Chondrocyte (in vitro differentiated cells): Measurements from ENCODE around the gene PTH. TPM values are rescaled to one million over a fixed set of nuclear protein-coding genes. Genes with fewer than 3 reads are reported as not detected.

Source experiments
- DNase-seq: peaks from one replicate; pipeline ENCODE4 v3.0.0; 2021; ENCODE audit warnings: mixed read lengths, low spot score
- H3K27ac Mint-ChIP-seq: one replicate; pipeline ENCODE4 v1.8.0; 2021; ENCODE audit warnings: mild to moderate bottlenecking, moderate library complexity, mixed read lengths; ENCODE audit not compliant: unreplicated experiment
- H3K27me3 Mint-ChIP-seq: 2 replicates; pipeline ENCODE4 v1.8.0; 2021; ENCODE audit warnings: low read depth, mixed read lengths
- H3K36me3 Mint-ChIP-seq: 2 replicates; pipeline ENCODE4 v1.8.0; 2021; ENCODE audit warnings: low read depth, mixed read lengths
- H3K4me1 Mint-ChIP-seq: 2 replicates; pipeline ENCODE4 v1.8.0; 2021; ENCODE audit warnings: low read depth, mild to moderate bottlenecking, mixed read lengths
- H3K4me3 Mint-ChIP-seq: one replicate; pipeline ENCODE4 v1.8.0; 2021; ENCODE audit warnings: mild to moderate bottlenecking, moderate library complexity, mixed read lengths; ENCODE audit not compliant: unreplicated experiment
- H3K9me3 Mint-ChIP-seq: 2 replicates; pipeline ENCODE4 v1.8.0; 2021; ENCODE audit warnings: low read depth, mixed read lengths
- long read RNA-seq: library from polyadenylated mRNA; stranded (forward); transcript quantifications from one replicate; pipeline ENCODE4 v2.0.0, GENCODE V29; 2021
- total RNA-seq: library from RNA; stranded (reverse); gene quantifications from 3 replicates; pipeline ENCODE4 v1.2.1, GENCODE V29; 2021
- TF ChIP-seq, protein P1 (sequence below): fragments of 200-600 bp; sonication (generic); IDR thresholded peaks from 2 replicates; pipeline ENCODE4 v1.5.0; 2021; ENCODE audit warnings: antibody characterized with exemption, mild to moderate bottlenecking, moderate library complexity

Gene PTH
- not detected in 3 replicates for total RNA-seq
- long read RNA-seq: 0 reads

DNA sequence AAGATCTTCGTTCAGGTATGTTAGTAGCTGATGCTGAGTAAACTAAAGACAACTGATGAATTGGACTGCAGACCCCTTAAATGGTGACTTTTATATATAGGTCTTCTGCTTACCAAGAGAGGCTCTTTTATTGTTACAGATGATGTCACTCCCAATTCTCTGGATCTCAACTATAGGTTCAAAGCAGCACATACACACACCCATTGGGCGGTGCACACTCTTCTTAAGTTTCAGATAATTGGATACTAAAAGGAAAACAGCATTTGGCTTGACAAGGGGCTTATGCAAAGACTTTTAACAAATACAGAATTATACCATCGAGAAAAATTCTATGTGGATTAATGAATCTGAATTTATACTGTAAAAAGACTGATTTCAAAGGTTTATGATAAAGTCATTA, at the start of gene PTH:
Gene PTH, minus strand, starts transcription at position 69 of the 400 bp plus-strand sequence. CDS start 3,142 bp downstream, outside the sequence.
- DNase-seq: no peak
- TF ChIP-seq, protein P1, sequence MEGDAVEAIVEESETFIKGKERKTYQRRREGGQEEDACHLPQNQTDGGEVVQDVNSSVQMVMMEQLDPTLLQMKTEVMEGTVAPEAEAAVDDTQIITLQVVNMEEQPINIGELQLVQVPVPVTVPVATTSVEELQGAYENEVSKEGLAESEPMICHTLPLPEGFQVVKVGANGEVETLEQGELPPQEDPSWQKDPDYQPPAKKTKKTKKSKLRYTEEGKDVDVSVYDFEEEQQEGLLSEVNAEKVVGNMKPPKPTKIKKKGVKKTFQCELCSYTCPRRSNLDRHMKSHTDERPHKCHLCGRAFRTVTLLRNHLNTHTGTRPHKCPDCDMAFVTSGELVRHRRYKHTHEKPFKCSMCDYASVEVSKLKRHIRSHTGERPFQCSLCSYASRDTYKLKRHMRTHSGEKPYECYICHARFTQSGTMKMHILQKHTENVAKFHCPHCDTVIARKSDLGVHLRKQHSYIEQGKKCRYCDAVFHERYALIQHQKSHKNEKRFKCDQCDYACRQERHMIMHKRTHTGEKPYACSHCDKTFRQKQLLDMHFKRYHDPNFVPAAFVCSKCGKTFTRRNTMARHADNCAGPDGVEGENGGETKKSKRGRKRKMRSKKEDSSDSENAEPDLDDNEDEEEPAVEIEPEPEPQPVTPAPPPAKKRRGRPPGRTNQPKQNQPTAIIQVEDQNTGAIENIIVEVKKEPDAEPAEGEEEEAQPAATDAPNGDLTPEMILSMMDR: no peak
- Mint-ChIP-seq H3K4me1 (no peaks in the 10 kb centered on the region), H3K27ac (no peak within 1 kb of the TSS), H3K9me3 (no peaks in the 10 kb centered on the region), H3K4me3 (no peak within 1 kb of the TSS), H3K27me3 (peaks cover 45% of the 10 kb centered on the region), H3K36me3 (no peaks in the 10 kb centered on the region)

DNA sequence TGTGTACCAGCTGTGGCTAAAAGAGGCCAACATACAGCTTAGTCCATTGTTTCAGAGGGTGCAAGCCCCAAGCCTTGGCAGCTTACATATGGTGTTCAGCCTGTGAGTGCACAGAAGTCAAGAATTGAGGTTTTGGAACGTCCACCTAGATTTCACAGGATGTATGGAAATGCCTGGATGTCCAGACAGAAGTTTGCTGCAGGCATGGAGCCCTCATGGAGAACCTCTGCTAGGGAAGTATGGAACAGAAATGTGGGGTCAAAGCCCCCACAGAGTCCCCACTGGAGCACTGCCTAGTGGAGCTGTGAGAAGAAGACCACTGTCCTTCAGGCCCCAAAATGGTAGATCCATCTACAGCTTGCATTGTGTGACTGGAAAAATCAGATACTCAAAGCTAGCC, 42.2 kb upstream of the PTH start:
- TF ChIP-seq, protein P1: no peak
- Mint-ChIP-seq H3K4me3 (no peak overlapping the region), H3K36me3 (peaks cover 2% of the 10 kb centered on the region), H3K9me3 (peaks cover 21% of the 10 kb centered on the region), H3K27me3 (peaks cover 8% of the 10 kb centered on the region), H3K4me1 (no peaks in the 10 kb centered on the region), H3K27ac (no peak overlapping the region)
- DNase-seq: no peak

GRCh38 chr11:13535819-13536218, 40.0 kb upstream of the PTH start:
- TF ChIP-seq, protein P1: peak; percentile 36
- H3K9me3 Mint-ChIP-seq: peaks cover 30% of the 10 kb centered on the region
- peaks cover 5% of the 10 kb centered on the region for H3K27me3 Mint-ChIP-seq
- no peak overlapping the region for H3K27ac Mint-ChIP-seq
- no peak overlapping the region for H3K4me3 Mint-ChIP-seq
- no peak for DNase-seq
- peaks cover 2% of the 10 kb centered on the region for H3K36me3 Mint-ChIP-seq
- no peaks in the 10 kb centered on the region for H3K4me1 Mint-ChIP-seq

DNA sequence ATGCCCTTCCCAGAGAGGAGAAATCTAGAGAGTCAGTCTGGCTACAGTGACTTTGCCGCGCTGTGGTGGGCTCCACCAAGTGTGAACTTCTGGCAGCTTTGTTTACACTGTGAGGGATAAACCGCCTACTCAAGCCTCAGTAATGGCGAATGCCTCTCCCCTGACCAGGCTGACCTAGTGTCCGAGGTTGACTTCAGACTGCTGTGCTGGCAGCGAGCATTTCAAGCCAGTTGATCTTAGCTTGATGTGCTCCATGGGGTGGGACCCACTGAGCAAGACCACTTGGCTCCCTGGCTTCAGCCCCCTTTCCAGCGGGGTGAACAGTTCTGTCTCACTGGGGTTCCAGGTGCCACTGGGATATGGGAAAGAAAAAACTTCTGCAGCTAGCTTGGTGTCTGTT, 38.6 kb upstream of the PTH start:
- peaks cover 8% of the 10 kb centered on the region for H3K27me3 Mint-ChIP-seq
- no peaks in the 10 kb centered on the region for H3K4me1 Mint-ChIP-seq
- no peak overlapping the region for H3K4me3 Mint-ChIP-seq
- TF ChIP-seq, protein P1: no peak
- no peak for DNase-seq
- H3K9me3 Mint-ChIP-seq: peaks cover 30% of the 10 kb centered on the region
- no peak overlapping the region for H3K27ac Mint-ChIP-seq
- H3K36me3 Mint-ChIP-seq: peaks cover 2% of the 10 kb centered on the region

GRCh38 chr11:13525257-13525656, 29.5 kb upstream of the PTH start:
- H3K4me1 Mint-ChIP-seq: no peaks in the 10 kb centered on the region
- DNase-seq: no peak
- TF ChIP-seq, protein P1: no peak
- H3K27ac Mint-ChIP-seq: no peak overlapping the region
- no peaks in the 10 kb centered on the region for H3K9me3 Mint-ChIP-seq
- H3K36me3 Mint-ChIP-seq: no peaks in the 10 kb centered on the region
- H3K27me3 Mint-ChIP-seq: peaks cover 20% of the 10 kb centered on the region
- H3K4me3 Mint-ChIP-seq: no peak overlapping the region
